ENCODE data around the gene ANAPC16.

- no peak for TF ChIP-seq CTCF (IDR thresholded peaks at IDR 0.05; ENCODE audit: borderline replicate concordance, extremely low read depth, low read length, poor library complexity, severe bottlenecking)
- TF ChIP-seq EZH2 (IDR thresholded peaks at IDR 0.05; ENCODE audit: borderline replicate concordance, low read depth, low read length, severe bottlenecking), result no peak
These were observed 14.5 kb upstream of the ANAPC16 start for GRCh38 chr10:72201293-72201692.

Measured in DND-41 (cell line).